CD14-positive monocyte (primary cell): Measurements from ENCODE around the gene CATSPERZ. TPM values are rescaled to one million over a fixed set of nuclear protein-coding genes. Genes with fewer than 3 reads are reported as not detected.

Experiments
- DNase-seq, 3 donors: peaks; one replicate each; pipeline ENCODE4 v3.0.0-alpha.2; 2011 to 2022
- H2AFZ ChIP-seq: 2 replicates; pipeline ENCODE4 v1.6.0; 2012; ENCODE audit warnings: mild to moderate bottlenecking, low read depth, low read length, inconsistent platforms; ENCODE audit not compliant: insufficient read depth, poor library complexity, severe bottlenecking
- H3K27ac ChIP-seq, 2 donors: 1 replicate in 1 of 2; 2 replicates in 1 of 2; pipeline ENCODE4 v1.5.1; 2012 to 2013; ENCODE audit warnings: low read length in 2 of 2, control low read depth in 1 of 2, inconsistent platforms in 1 of 2, low read depth in 1 of 2, mild to moderate bottlenecking in 1 of 2
- H3K27me3 ChIP-seq, 2 donors: one replicate each; pipeline versions ENCODE4 v1.6.0 to v1.6.1; 2011 to 2013; ENCODE audit warnings: low read length in 2 of 2; ENCODE audit not compliant: control insufficient read depth in 2 of 2, insufficient read depth in 2 of 2
- H3K36me3 ChIP-seq, 2 donors: replicated peaks in 1 of 2; 1 replicate in 1 of 2; 2 replicates in 1 of 2; pipeline versions ENCODE4 v1.5.1 to v1.6.1; 2012 to 2013; ENCODE audit warnings: low read length in 2 of 2, control low read depth in 1 of 2, inconsistent platforms in 1 of 2, mild to moderate bottlenecking in 1 of 2; ENCODE audit not compliant: insufficient read depth in 2 of 2, control insufficient read depth in 1 of 2
- H3K4me1 ChIP-seq, 2 donors: 1 replicate in 1 of 2; 2 replicates in 1 of 2; pipeline versions ENCODE4 v1.5.1 to v1.6.1; 2012 to 2013; ENCODE audit warnings: low read length in 2 of 2, control low read depth in 1 of 2, inconsistent platforms in 1 of 2, mild to moderate bottlenecking in 1 of 2, moderate library complexity in 1 of 2; ENCODE audit not compliant: insufficient read depth in 2 of 2, control insufficient read depth in 1 of 2
- H3K4me2 ChIP-seq: replicated peaks from 2 replicates; pipeline ENCODE3; 2012; ENCODE audit warnings: low read length, moderate library complexity, mild to moderate bottlenecking; ENCODE audit not compliant: poor library complexity, severe bottlenecking; ENCODE audit errors: extremely low read depth
- H3K4me3 ChIP-seq, 3 experiments: fragments of 200-600 bp in 1 of 3; sonication (generic) in 1 of 3; replicated peaks in 1 of 3; 1 replicate in 2 of 3; 2 replicates in 1 of 3; pipeline ENCODE4 v1.5.1; 2011 to 2013; ENCODE audit warnings: low read length in 3 of 3, mild to moderate bottlenecking in 3 of 3, control low read depth in 2 of 3, low read depth in 2 of 3, inconsistent platforms in 1 of 3, moderate library complexity in 1 of 3
- H3K79me2 ChIP-seq: 2 replicates; pipeline ENCODE4 v1.6.0; 2012; ENCODE audit warnings: mild to moderate bottlenecking, control low read depth, inconsistent platforms, low read length, moderate library complexity; ENCODE audit not compliant: insufficient read depth
- H3K9ac ChIP-seq: 2 replicates; pipeline ENCODE4 v1.6.0; 2017; ENCODE audit warnings: low read length, mild to moderate bottlenecking; ENCODE audit not compliant: insufficient read depth, poor library complexity, severe bottlenecking
- H3K9me3 ChIP-seq, 2 donors: replicated peaks in 1 of 2; 1 replicate in 1 of 2; 2 replicates in 1 of 2; pipeline versions ENCODE4 v1.5.1 to v1.6.1; 2012 to 2013; ENCODE audit warnings: low read length in 2 of 2, control low read depth in 1 of 2; ENCODE audit not compliant: control insufficient read depth in 1 of 2, insufficient read depth in 1 of 2
- H4K20me1 ChIP-seq: 2 replicates; pipeline ENCODE4 v1.6.0; 2012; ENCODE audit warnings: mild to moderate bottlenecking, low read length, control low read depth, moderate library complexity; ENCODE audit not compliant: insufficient read depth
- H3K27ac Mint-ChIP-seq, 7 donors: one replicate each; pipeline ENCODE4 v1.8.0; 2020; ENCODE audit warnings: mild to moderate bottlenecking in 7 of 7, mixed read lengths in 7 of 7, moderate library complexity in 6 of 7, inconsistent platforms in 2 of 7
- H3K27me3 Mint-ChIP-seq, 3 donors: one replicate each; pipeline ENCODE4 v1.8.0; 2021 to 2022; ENCODE audit warnings: low read depth in 3 of 3, mild to moderate bottlenecking in 3 of 3, mixed read lengths in 3 of 3, moderate library complexity in 3 of 3, inconsistent platforms in 1 of 3
- H3K36me3 Mint-ChIP-seq, 2 donors: one replicate each; pipeline ENCODE4 v1.8.0; 2020; ENCODE audit warnings: mixed read lengths in 2 of 2, inconsistent platforms in 1 of 2, mild to moderate bottlenecking in 1 of 2
- H3K4me1 Mint-ChIP-seq: one replicate; pipeline ENCODE4 v1.8.0; 2020; ENCODE audit warnings: mild to moderate bottlenecking, mixed read lengths
- H3K4me3 Mint-ChIP-seq, 2 donors: one replicate each; pipeline ENCODE4 v1.8.0; 2020; ENCODE audit warnings: mild to moderate bottlenecking in 2 of 2, mixed read lengths in 2 of 2, moderate library complexity in 1 of 2
- H3K9me3 Mint-ChIP-seq, 7 donors: one replicate each; pipeline ENCODE4 v1.8.0; 2020 to 2022; ENCODE audit warnings: mixed read lengths in 7 of 7, mild to moderate bottlenecking in 6 of 7, moderate library complexity in 6 of 7, inconsistent platforms in 2 of 7
- WGBS: methylation state at CpG from one replicate; pipeline ENCODE4 v1.1.5; 2013; ENCODE audit warnings: missing lambda C conversion rate; ENCODE audit not compliant: insufficient coverage; 5-methylcytosine and 5-hydroxymethylcytosine counted together
- intact Hi-C, 2 donors: fragments of 100-400 bp; cut with micrococcal nuclease; formaldehyde crosslinking; loops; one replicate each; pipeline versions ENCODE4 v1.15.0 to v1.15.1; 2023
- polyA plus RNA-seq, 3 donors: library from polyadenylated mRNA; depleted of rRNA in 1 of 3; unstranded in 2 of 3; stranded (reverse) in 1 of 3; fragments of 300-500 nt in 2 of 3; fragments of >200 nt in 1 of 3; fragmentation: Illumina TruSeq in 2 of 3; gene quantifications; 1 replicate in 2 of 3; 2 replicates in 1 of 3; pipeline ENCODE4 v1.2.3, GENCODE V29; 2012 to 2021
- TF ChIP-seq, protein P1 (sequence below): fragments of 200-600 bp; IDR thresholded peaks from one replicate; pipeline ENCODE4 v1.8.0; 2022; ENCODE audit warnings: antibody characterized with exemption, mild to moderate bottlenecking

CATSPERZ gene
- polyA plus RNA-seq, 3 donors = not detected

DNA sequence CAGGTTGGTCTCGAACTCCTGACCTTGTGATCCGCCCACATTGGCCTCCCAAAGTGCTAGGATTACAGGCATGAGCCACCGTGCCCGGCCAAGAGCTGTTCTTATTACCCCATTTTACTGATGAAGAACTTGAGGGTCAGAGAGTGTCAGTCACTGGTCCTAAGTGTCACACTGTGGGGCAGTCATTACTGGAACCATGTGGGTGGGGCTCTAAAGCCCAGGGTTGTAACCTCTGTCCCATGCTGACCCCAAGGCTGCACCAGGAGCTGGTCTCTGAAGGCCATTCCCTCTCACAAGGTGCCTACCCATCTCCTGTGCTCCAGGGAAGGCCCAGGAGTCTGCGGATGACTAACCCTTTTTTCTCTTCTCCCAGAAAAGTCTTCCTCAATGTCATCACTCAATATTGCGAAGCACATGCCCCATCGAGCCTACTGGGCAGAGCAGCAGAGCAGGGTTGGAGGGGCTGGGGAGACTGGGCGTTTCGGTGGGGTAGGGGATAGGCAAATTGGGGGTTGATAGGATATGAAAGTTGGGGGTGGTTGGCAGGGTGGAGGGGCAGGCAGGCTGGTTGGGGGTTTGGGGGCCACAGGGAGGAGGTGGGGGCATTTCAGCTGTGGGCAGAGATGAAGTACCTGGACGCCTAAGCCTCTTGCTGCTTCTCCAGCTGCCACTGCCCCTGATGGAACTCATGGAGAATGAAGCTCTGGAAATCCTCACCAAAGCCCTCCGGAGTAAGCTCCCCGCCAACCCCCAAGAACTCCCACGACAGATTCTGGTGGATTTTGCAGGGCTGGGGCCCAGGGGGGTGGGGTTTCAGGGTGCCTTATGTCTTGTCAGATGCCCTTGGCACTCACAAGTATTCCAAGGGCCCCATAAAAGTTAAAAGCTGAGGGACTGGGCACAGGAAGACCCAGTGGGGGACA is 3.2 kb downstream of the CATSPERZ start:
- TF ChIP-seq, protein P1, sequence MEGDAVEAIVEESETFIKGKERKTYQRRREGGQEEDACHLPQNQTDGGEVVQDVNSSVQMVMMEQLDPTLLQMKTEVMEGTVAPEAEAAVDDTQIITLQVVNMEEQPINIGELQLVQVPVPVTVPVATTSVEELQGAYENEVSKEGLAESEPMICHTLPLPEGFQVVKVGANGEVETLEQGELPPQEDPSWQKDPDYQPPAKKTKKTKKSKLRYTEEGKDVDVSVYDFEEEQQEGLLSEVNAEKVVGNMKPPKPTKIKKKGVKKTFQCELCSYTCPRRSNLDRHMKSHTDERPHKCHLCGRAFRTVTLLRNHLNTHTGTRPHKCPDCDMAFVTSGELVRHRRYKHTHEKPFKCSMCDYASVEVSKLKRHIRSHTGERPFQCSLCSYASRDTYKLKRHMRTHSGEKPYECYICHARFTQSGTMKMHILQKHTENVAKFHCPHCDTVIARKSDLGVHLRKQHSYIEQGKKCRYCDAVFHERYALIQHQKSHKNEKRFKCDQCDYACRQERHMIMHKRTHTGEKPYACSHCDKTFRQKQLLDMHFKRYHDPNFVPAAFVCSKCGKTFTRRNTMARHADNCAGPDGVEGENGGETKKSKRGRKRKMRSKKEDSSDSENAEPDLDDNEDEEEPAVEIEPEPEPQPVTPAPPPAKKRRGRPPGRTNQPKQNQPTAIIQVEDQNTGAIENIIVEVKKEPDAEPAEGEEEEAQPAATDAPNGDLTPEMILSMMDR = no peak
- H3K79me2 ChIP-seq = peaks cover 26% of the 10 kb centered on the region
- Mint-ChIP-seq H3K9me3 (peaks cover 0 to 17% (median 8%) of the 10 kb centered on the region in 7 donors), H3K27ac (peak overlapping the region in 6 of 7 donors; percentile 68 to 99 (median 98)), H3K36me3 (peaks cover 11% of the 10 kb centered on the region in 2 donors), H3K27me3 (peaks cover 30 to 40% (median 39%) of the 10 kb centered on the region in 3 donors), H3K4me1 (peaks cover 59% of the 10 kb centered on the region), H3K4me3 (peak overlapping the region in 1 of 2 donors; percentile 79)
- H3K9me3 ChIP-seq = peaks cover 3 to 4% of the 10 kb centered on the region in 2 donors
- peaks cover 18 to 26% of the 10 kb centered on the region in 2 donors for H3K27me3 ChIP-seq
- peak in 1 of 3 donors; percentile 33 for DNase-seq
- peaks cover 26% of the 10 kb centered on the region for H4K20me1 ChIP-seq
- H3K4me2 ChIP-seq = peak overlapping the region; percentile 75
- peaks cover 9 to 12% of the 10 kb centered on the region in 2 donors for H3K36me3 ChIP-seq
- H2AFZ ChIP-seq = no peak overlapping the region
- peak overlapping the region in 1 of 3 experiments; percentile 91 for H3K4me3 ChIP-seq
- H3K9ac ChIP-seq = peak overlapping the region; percentile 83
- peaks cover 48 to 60% of the 10 kb centered on the region in 2 donors for H3K4me1 ChIP-seq
- peak overlapping the region; percentile 96 to 97 for H3K27ac ChIP-seq
- intact Hi-C loops = loop anchor here (1.0 to 5.0 kb wide), 5 partner anchors 33 to 97 kb away; partner anchors contain the start of genes FKBP2 (in 2 of the 2) and FERMT3 (in 1 of the 2)
- 83% methylated on average over 8 of the region's 13 CpGs for WGBS

DNA sequence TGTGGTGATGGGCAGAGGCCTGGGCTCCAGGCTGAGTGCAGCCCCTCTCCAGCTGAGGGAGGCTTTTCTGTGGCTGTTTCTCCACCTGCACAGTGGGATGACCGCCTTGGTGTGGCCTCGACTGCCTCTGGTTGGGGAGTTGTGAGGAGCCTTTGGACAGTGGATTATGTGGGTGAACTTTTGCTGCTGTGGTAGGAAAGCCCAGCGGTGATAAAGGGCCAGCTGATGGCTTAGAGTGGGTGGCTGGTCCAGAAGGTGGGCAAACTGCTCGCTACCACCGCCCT is 3.8 kb downstream of the CATSPERZ start:
- H3K9ac ChIP-seq = peak overlapping the region; percentile 83
- Mint-ChIP-seq H3K36me3 (peaks cover 11% of the 10 kb centered on the region in 2 donors), H3K4me3 (peak overlapping the region; percentile 79 to 89), H3K27me3 (peaks cover 24 to 34% (median 33%) of the 10 kb centered on the region in 3 donors), H3K9me3 (peaks cover 0 to 12% (median 6%) of the 10 kb centered on the region in 7 donors), H3K4me1 (peaks cover 56% of the 10 kb centered on the region), H3K27ac (peak overlapping the region; percentile 96 to 99 (median 99))
- H3K27me3 ChIP-seq = peaks cover 12 to 20% of the 10 kb centered on the region in 2 donors
- DNase-seq = no peak
- H3K79me2 ChIP-seq = peaks cover 28% of the 10 kb centered on the region
- peaks cover 0 to 3% of the 10 kb centered on the region in 2 donors for H3K9me3 ChIP-seq
- intact Hi-C loops = loop anchor here (1.0 to 5.0 kb wide), 5 partner anchors 34 to 97 kb away; partner anchors contain the start of genes FKBP2 (in 2 of the 2) and FERMT3 (in 1 of the 2)
- TF ChIP-seq, protein P1 = no peak
- peaks cover 26% of the 10 kb centered on the region for H4K20me1 ChIP-seq
- no peak overlapping the region for H2AFZ ChIP-seq
- peak overlapping the region; percentile 96 to 97 for H3K27ac ChIP-seq
- peaks cover 48 to 59% of the 10 kb centered on the region in 2 donors for H3K4me1 ChIP-seq
- H3K4me3 ChIP-seq = peak overlapping the region; percentile 28 to 91 (median 70)
- peaks cover 9 to 12% of the 10 kb centered on the region in 2 donors for H3K36me3 ChIP-seq
- 70% methylated on average over 2 of the region's 5 CpGs for WGBS
- peak overlapping the region; percentile 75 for H3K4me2 ChIP-seq
